ENCODE results near the gene TFAP2E.

DNA sequence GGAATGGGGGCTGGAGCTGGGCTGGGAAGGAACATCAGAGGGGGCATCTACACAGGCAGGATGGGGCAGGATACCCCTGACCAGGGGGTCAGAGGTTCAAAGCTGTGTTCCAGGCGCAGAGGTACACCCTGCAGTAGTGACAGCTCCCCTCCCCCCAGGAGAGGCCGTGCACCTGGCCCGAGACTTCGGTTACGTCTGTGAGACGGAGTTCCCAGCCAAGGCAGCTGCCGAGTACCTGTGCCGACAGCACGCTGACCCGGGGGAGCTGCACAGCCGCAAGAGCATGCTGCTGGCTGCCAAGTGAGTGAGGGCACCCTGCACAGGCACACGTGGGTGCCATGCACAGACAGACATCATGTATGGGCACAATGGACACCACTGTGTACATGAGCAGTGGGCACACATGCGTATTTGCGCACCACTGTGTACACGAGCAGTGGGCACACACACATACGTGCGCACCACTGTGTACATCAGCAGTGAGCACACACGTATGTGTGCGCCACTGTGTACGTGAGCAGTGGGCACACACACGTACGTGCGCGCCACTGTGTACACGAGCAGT is 17.4 kb downstream of the TFAP2E start:
- TF ChIP-seq, protein P1, sequence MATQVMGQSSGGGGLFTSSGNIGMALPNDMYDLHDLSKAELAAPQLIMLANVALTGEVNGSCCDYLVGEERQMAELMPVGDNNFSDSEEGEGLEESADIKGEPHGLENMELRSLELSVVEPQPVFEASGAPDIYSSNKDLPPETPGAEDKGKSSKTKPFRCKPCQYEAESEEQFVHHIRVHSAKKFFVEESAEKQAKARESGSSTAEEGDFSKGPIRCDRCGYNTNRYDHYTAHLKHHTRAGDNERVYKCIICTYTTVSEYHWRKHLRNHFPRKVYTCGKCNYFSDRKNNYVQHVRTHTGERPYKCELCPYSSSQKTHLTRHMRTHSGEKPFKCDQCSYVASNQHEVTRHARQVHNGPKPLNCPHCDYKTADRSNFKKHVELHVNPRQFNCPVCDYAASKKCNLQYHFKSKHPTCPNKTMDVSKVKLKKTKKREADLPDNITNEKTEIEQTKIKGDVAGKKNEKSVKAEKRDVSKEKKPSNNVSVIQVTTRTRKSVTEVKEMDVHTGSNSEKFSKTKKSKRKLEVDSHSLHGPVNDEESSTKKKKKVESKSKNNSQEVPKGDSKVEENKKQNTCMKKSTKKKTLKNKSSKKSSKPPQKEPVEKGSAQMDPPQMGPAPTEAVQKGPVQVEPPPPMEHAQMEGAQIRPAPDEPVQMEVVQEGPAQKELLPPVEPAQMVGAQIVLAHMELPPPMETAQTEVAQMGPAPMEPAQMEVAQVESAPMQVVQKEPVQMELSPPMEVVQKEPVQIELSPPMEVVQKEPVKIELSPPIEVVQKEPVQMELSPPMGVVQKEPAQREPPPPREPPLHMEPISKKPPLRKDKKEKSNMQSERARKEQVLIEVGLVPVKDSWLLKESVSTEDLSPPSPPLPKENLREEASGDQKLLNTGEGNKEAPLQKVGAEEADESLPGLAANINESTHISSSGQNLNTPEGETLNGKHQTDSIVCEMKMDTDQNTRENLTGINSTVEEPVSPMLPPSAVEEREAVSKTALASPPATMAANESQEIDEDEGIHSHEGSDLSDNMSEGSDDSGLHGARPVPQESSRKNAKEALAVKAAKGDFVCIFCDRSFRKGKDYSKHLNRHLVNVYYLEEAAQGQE (IDR thresholded peaks at IDR 0.05; ENCODE audit: low read depth), result no peak
- TF ChIP-seq, protein P2, sequence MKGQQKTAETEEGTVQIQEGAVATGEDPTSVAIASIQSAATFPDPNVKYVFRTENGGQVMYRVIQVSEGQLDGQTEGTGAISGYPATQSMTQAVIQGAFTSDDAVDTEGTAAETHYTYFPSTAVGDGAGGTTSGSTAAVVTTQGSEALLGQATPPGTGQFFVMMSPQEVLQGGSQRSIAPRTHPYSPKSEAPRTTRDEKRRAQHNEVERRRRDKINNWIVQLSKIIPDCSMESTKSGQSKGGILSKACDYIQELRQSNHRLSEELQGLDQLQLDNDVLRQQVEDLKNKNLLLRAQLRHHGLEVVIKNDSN (IDR thresholded peaks at IDR 0.05), result no peak
- no peak for TF ChIP-seq RAD21 (IDR thresholded peaks at IDR 0.05; ENCODE audit: low read depth)
- TF ChIP-seq NFIC (IDR thresholded peaks at IDR 0.05), result no peak
- TF ChIP-seq TEAD4 (IDR thresholded peaks at IDR 0.05), result no peak
- no peak for TF ChIP-seq CEBPB (IDR thresholded peaks at IDR 0.05)
- TF ChIP-seq TAF1 (IDR thresholded peaks at IDR 0.05; ENCODE audit: low read depth), result no peak
- no peak for TF ChIP-seq CREB1 (IDR thresholded peaks at IDR 0.05; ENCODE audit: low read depth)
- no peak for TF ChIP-seq YY1 (IDR thresholded peaks at IDR 0.05; ENCODE audit: low read depth)
- TF ChIP-seq EP300 (IDR thresholded peaks at IDR 0.05; ENCODE audit: borderline replicate concordance), result no peak
- no peak for TF ChIP-seq ZBTB7A (IDR thresholded peaks at IDR 0.05; ENCODE audit: low read depth)

Measured in Ishikawa (cell line).